Measurements from ENCODE around the gene ROBO1.

GRCh38 chr3:78666470-78666800 is 1101.4 kb downstream of the ROBO1 start:
- TF ChIP-seq POLR2A (IDR thresholded peaks at IDR 0.05) (no peak), CTCF (IDR thresholded peaks at IDR 0.05) (no peak)
